Endothelial cell of umbilical vein (primary cell): Measurements from ENCODE around the gene SIN3B.

Source experiments
- CTCF ChIP-seq, 2 donors: IDR thresholded peaks; 1 replicate in 1 of 2; 2 replicates in 1 of 2; pipeline ENCODE4 v1.5.1; 2011; ENCODE audit warnings: low read length in 2 of 2, mild to moderate bottlenecking in 2 of 2, moderate library complexity in 2 of 2, control low read depth in 1 of 2, inconsistent platforms in 1 of 2, low read depth in 1 of 2; ENCODE audit not compliant: insufficient read depth in 1 of 2; ENCODE audit errors: extremely low read depth in 1 of 2
- EZH2 ChIP-seq: IDR thresholded peaks from 2 replicates; pipeline ENCODE4 v1.6.1; 2012; ENCODE audit warnings: borderline replicate concordance, low read depth, mild to moderate bottlenecking, moderate library complexity, low read length, inconsistent platforms; ENCODE audit not compliant: severe bottlenecking
- MYC ChIP-seq: IDR thresholded peaks from one replicate; pipeline ENCODE4 v1.6.1; 2011; ENCODE audit warnings: mild to moderate bottlenecking, low read depth, low read length
- POLR2A ChIP-seq: IDR thresholded peaks from 2 replicates; pipeline ENCODE4 v1.6.1; 2012; ENCODE audit warnings: low read depth, mild to moderate bottlenecking, control low read depth, low read length
- POLR2AphosphoS5 ChIP-seq: IDR thresholded peaks from 2 replicates; pipeline ENCODE4 v1.6.1; 2012; ENCODE audit warnings: low read depth, mild to moderate bottlenecking, control low read depth, low read length, moderate library complexity; ENCODE audit not compliant: insufficient read depth

- TF ChIP-seq MYC (no peak), POLR2AphosphoS5 (no peak), EZH2 (no peak), POLR2A (no peak), CTCF (IDR thresholded peaks at IDR 0.05; ENCODE audit: extremely low read depth in 1 of 2, insufficient read depth in 1 of 2, low read depth in 1 of 2, low read length in 2 of 2) (no peak)
These were observed 62.6 kb downstream of the SIN3B start for GRCh38 chr19:16891696-16892382.
